K562 (cell line): Measurements from ENCODE around the gene DNAJB2. TPM values are rescaled to one million over a fixed set of nuclear protein-coding genes. Genes with fewer than 3 reads are reported as not detected.

Experiments used
- ARHGAP35 ChIP-seq: fragments of 450-650 bp; IDR thresholded peaks from 2 replicates; pipeline ENCODE4 v1.6.1; 2018; ENCODE audit not compliant: partially characterized antibody
- CBX5 ChIP-seq: IDR thresholded peaks from 2 replicates; pipeline ENCODE4 v1.6.1; 2014; ENCODE audit warnings: low read depth, borderline replicate concordance
- CREB3 ChIP-seq: fragments of 450-650 bp; conservative IDR thresholded peaks from 2 replicates; pipeline ENCODE4 v1.6.1; 2016; ENCODE audit warnings: missing genetic modification characterization, low read depth, mild to moderate bottlenecking, missing compliant biosample characterization, moderate library complexity
- MTA2 ChIP-seq: fragments of 450-650 bp; IDR thresholded peaks from 2 replicates; pipeline ENCODE4 v1.6.1; 2016; ENCODE audit warnings: low read depth
- NFIC ChIP-seq: fragments of 450-650 bp; IDR thresholded peaks from 2 replicates; pipeline ENCODE4 v1.6.1; 2017; ENCODE audit warnings: mild to moderate bottlenecking, inconsistent platforms
- PREB ChIP-seq: sonication (generic); formaldehyde crosslinking; IDR thresholded peaks from 2 replicates; pipeline ENCODE4 v1.8.1; 2023; ENCODE audit warnings: mild to moderate bottlenecking, missing genetic modification reagents
- XRCC4 ChIP-seq: IDR thresholded peaks from one replicate; pipeline ENCODE4 v1.6.1; 2011; ENCODE audit not compliant: insufficient read depth, insufficient read length; ENCODE audit errors: extremely low read depth
- ZBTB34 ChIP-seq: fragments of 250-450 bp; sonication (Bioruptor Pico); IDR thresholded peaks from 2 replicates; pipeline ENCODE4 v1.8.0; 2021; ENCODE audit warnings: mild to moderate bottlenecking, moderate library complexity
- ZBTB40 ChIP-seq, 2 experiments: fragments of 450-650 bp in 1 of 2; sonication (generic) in 1 of 2; formaldehyde crosslinking in 1 of 2; IDR thresholded peaks; 2 replicates each; pipeline versions ENCODE4 v1.7.1 to v1.9.0; 2016 to 2022; ENCODE audit warnings: inconsistent platforms in 1 of 2, mild to moderate bottlenecking in 1 of 2, missing genetic modification reagents in 1 of 2
- ZNF511 ChIP-seq: sonication (generic); formaldehyde crosslinking; IDR thresholded peaks from 2 replicates; pipeline ENCODE4 v1.8.0; 2022; ENCODE audit warnings: mild to moderate bottlenecking, missing genetic modification reagents
- ZNF75A ChIP-seq: fragments of 450-650 bp; formaldehyde crosslinking; IDR thresholded peaks from 2 replicates; pipeline ENCODE4 v1.4.0; 2020; ENCODE audit warnings: mild to moderate bottlenecking
- polyA plus RNA-seq, 8 experiments: library from polyadenylated mRNA; depleted of rRNA in 4 of 8; stranded (reverse) in 5 of 8; unstranded in 3 of 8; fragments of >200 nt; fragmentation: Nextera tagmentation in 2 of 8; fragmentation: Illumina TruSeq in 1 of 8; extraction: Ambion mirVana in 2 of 8; extraction: Trizol in 1 of 8; gene quantifications; 2 replicates each; pipeline versions ENCODE4 v1.2.1 to v1.2.3, GENCODE V29; 2011 to 2014; ENCODE audit warnings: inconsistent platforms in 1 of 8, missing spikeins in 1 of 8
- total RNA-seq, 7 experiments: library from RNA; depleted of rRNA in 6 of 7; stranded (reverse); fragments of >200 nt in 6 of 7; fragmentation: Illumina TruSeq in 2 of 7; extraction: Trizol in 2 of 7; gene quantifications; 2 replicates each; pipeline versions ENCODE4 v1.2.1 to v1.2.3, GENCODE V29; 2011 to 2021; ENCODE audit warnings: low replicate concordance in 1 of 7

DNAJB2 gene
- total and polyA plus RNA-seq, 9 of the 15 experiments (the other 6 are each of a cell fraction or from before 2014, with no cell fraction given): 0.08 to 3.0 (median 2.2) TPM; not detected in 1

GRCh38 chr2:219230059-219230540 is 49.1 kb upstream of the DNAJB2 start (continued):
- no peak for TF ChIP-seq ZBTB40 (IDR thresholded peaks at IDR 0.05)
- TF ChIP-seq ZBTB40 (CRISPR knock-in tag; IDR thresholded peaks at IDR 0.05): no peak
- TF ChIP-seq XRCC4: no peak
- no peak for TF ChIP-seq MTA2
- no peak for TF ChIP-seq ZNF511 (CRISPR knock-in tag)
- no peak for TF ChIP-seq ZNF75A (CRISPR knock-in tag)
- TF ChIP-seq ZBTB34 (CRISPR knock-in tag): no peak
- TF ChIP-seq ARHGAP35: no peak
- no peak for TF ChIP-seq CBX5
- TF ChIP-seq PREB (CRISPR knock-in tag): no peak
- 0 out of 2 replicates have a peak, but pooled peaks have one; percentile 9 for TF ChIP-seq NFIC
- TF ChIP-seq CREB3: no peak
